ENCODE results near the gene ACSM3.

- TF ChIP-seq REST (IDR thresholded peaks at IDR 0.05) = no peak
- TF ChIP-seq CTCF (IDR thresholded peaks at IDR 0.05; ENCODE audit: low read depth, low read length, missing input control) = no peak
- no peak for TF ChIP-seq RXRA (IDR thresholded peaks at IDR 0.05)
- no peak for TF ChIP-seq JUND (IDR thresholded peaks at IDR 0.05)
- TF ChIP-seq EGR1 (IDR thresholded peaks at IDR 0.05; ENCODE audit: low read depth in 2 of 2) = no peak
- TF ChIP-seq MAX (IDR thresholded peaks at IDR 0.05) = no peak
- TF ChIP-seq ATF3 (IDR thresholded peaks at IDR 0.05) = no peak
- no peak for TF ChIP-seq SP1 (IDR thresholded peaks at IDR 0.05)
- no peak for TF ChIP-seq RAD21 (IDR thresholded peaks at IDR 0.05)
- TF ChIP-seq GABPA (IDR thresholded peaks at IDR 0.05 in 1 of 2, conservative IDR thresholded peaks at IDR 0.05 in 1 of 2) = no peak
- no peak for TF ChIP-seq NR2F2 (IDR thresholded peaks at IDR 0.05)
- no peak for TF ChIP-seq TAF1 (conservative IDR thresholded peaks at IDR 0.05)
Measured at GRCh38 chr16:20830372-20830771, 66.6 kb downstream of the ACSM3 start.
